ENCODE results near the gene ELOVL7.

GRCh38 chr5:60887096-60887495 is 43.0 kb upstream of the ELOVL7 start:
- TF ChIP-seq SMC3 (IDR thresholded peaks at IDR 0.05) = no peak
- no peak for TF ChIP-seq ESRRA (IDR thresholded peaks at IDR 0.05; ENCODE audit: borderline replicate concordance, low read length)
- TF ChIP-seq CTCF (IDR thresholded peaks at IDR 0.05) = no peak
- TF ChIP-seq HES2 (IDR thresholded peaks at IDR 0.05) = no peak
- TF ChIP-seq ZNF302 (CRISPR knock-in tag; IDR thresholded peaks at IDR 0.05) = no peak
- TF ChIP-seq USF2 (IDR thresholded peaks at IDR 0.05) = no peak
- TF ChIP-seq EP300 (IDR thresholded peaks at IDR 0.05) = no peak
- TF ChIP-seq RFX5 (IDR thresholded peaks at IDR 0.05) = no peak

All from A549 (cell line).